ENCODE measurements around the gene GPHN.

GRCh38 chr14:66974397-66975025, 466.6 kb downstream of the GPHN start:
- TF ChIP-seq POLR2A (IDR thresholded peaks at IDR 0.05) (no peak), CTCF (IDR thresholded peaks at IDR 0.05) (no peak), EP300 (IDR thresholded peaks at IDR 0.05) (no peak), POLR2AphosphoS5 (IDR thresholded peaks at IDR 0.05) (no peak)
